Activated B cell treated with CpG ODN at 0.5 μM for 24 hours (primary cell): Measurements from ENCODE around the gene NFS1. TPM values are rescaled to one million over a fixed set of nuclear protein-coding genes. Genes with fewer than 3 reads are reported as not detected.

ENCODE experiments used
- ATAC-seq: fragments of 200-7000 bp; cut with Tn5 transposase; one replicate; pipeline ENCODE4 v1.10.0; 2021; ENCODE audit warnings: low read depth, mild to moderate bottlenecking, moderate library complexity
- CTCF ChIA-PET: fragments of 350-600 bp; sonication (Branson Sonifier 250); formaldehyde crosslinking; loops from one replicate; lab custom pipeline; 2021; ENCODE audit warnings: antibody characterized with exemption; lab: Charles Lee
- POLR2A ChIA-PET: fragments of 350-600 bp; sonication (Branson Sonifier 250); formaldehyde crosslinking; loops from one replicate; lab custom pipeline; 2021; ENCODE audit warnings: antibody characterized with exemption; lab: Charles Lee
- DNase-seq: peaks from one replicate; pipeline ENCODE4 v3.0.0; 2022
- H3K27ac Mint-ChIP-seq: one replicate; pipeline ENCODE4 v1.8.0; 2020; ENCODE audit warnings: mixed read lengths
- H3K27me3 Mint-ChIP-seq: one replicate; pipeline ENCODE4 v1.8.0; 2021; ENCODE audit warnings: mixed read lengths
- H3K36me3 Mint-ChIP-seq: one replicate; pipeline ENCODE4 v1.8.0; 2021; ENCODE audit warnings: low read depth, mixed read lengths
- H3K4me1 Mint-ChIP-seq: one replicate; pipeline ENCODE4 v1.8.0; 2021; ENCODE audit warnings: mixed read lengths
- H3K4me3 Mint-ChIP-seq: one replicate; pipeline ENCODE4 v1.8.0; 2020; ENCODE audit warnings: mild to moderate bottlenecking, mixed read lengths
- H3K9me3 Mint-ChIP-seq: one replicate; pipeline ENCODE4 v1.8.0; 2020; ENCODE audit warnings: mixed read lengths
- CTCF ChIP-seq: fragments of 200-600 bp; IDR thresholded peaks from one replicate; pipeline ENCODE4 v1.8.0; 2022; ENCODE audit warnings: antibody characterized with exemption, mild to moderate bottlenecking
- intact Hi-C: fragments of 100-400 bp; cut with micrococcal nuclease; formaldehyde crosslinking; loops from one replicate; pipeline ENCODE4 v1.15.1; 2024
- total RNA-seq: library from RNA; stranded (reverse); gene quantifications from 2 replicates; pipeline ENCODE4 v1.2.3, GENCODE V29; 2022

The NFS1 gene
- total RNA-seq, 1 donor from 2014 or later, result 30.6 TPM

- POLR2A ChIA-PET, result interaction anchor here (1.0 to 2.3 kb wide), 6 partner anchors 9 to 222 kb away, joined by 3 to 12 read pairs (median 5); partner anchors contain the start of genes PHF20 and RBM39
- peak overlapping the region; percentile 11 for H3K27ac Mint-ChIP-seq
- intact Hi-C loops, result no loop called here
- CTCF ChIA-PET, result interaction anchor here (0.6 to 2.5 kb wide), 2 partner anchors 138 to 237 kb away, joined by 3 to 6 read pairs; no protein-coding TSS in a partner anchor
- H3K27me3 Mint-ChIP-seq, result no peaks in the 10 kb centered on the region
- TF ChIP-seq CTCF, result no peak
- H3K9me3 Mint-ChIP-seq, result no peaks in the 10 kb centered on the region
- peaks cover 73% of the 10 kb centered on the region for H3K36me3 Mint-ChIP-seq
- ATAC-seq (no peak), DNase-seq (no peak)
- peak overlapping the region; percentile 97 for H3K4me3 Mint-ChIP-seq
- H3K4me1 Mint-ChIP-seq, result peaks cover 27% of the 10 kb centered on the region
These were observed 1.5 kb upstream of the NFS1 start for GRCh38 chr20:35700625-35701148.

- peak overlapping the region; percentile 91 for H3K27ac Mint-ChIP-seq
- CTCF ChIA-PET, result interaction anchor here (0.6 to 2.5 kb wide), 4 partner anchors 99 to 236 kb away, joined by 3 to 6 read pairs (median 3); no protein-coding TSS in a partner anchor
- peak overlapping the region; percentile 97 for H3K4me3 Mint-ChIP-seq
- peaks cover 27% of the 10 kb centered on the region for H3K4me1 Mint-ChIP-seq
- TF ChIP-seq CTCF, result no peak
- intact Hi-C loops, result loop anchor here (1.0 to 10.0 kb wide), 10 partner anchors 7 to 237 kb away; partner anchors contain the start of genes CPNE1, RBM12 and RBM39
- H3K9me3 Mint-ChIP-seq, result no peaks in the 10 kb centered on the region
- ATAC-seq (no peak), DNase-seq (no peak)
- no peaks in the 10 kb centered on the region for H3K27me3 Mint-ChIP-seq
- POLR2A ChIA-PET, result interaction anchor here (0.9 to 2.3 kb wide), 16 partner anchors 10 to 245 kb away, joined by 3 to 47 read pairs (median 5); partner anchors contain the start of genes CPNE1, ERGIC3, PHF20 and RBM12
- H3K36me3 Mint-ChIP-seq, result peaks cover 74% of the 10 kb centered on the region
These were observed 939 bp upstream of the NFS1 start for GRCh38 chr20:35699957-35700624.

- no peak for DNase-seq
- peaks cover 65% of the 10 kb centered on the region for H3K36me3 Mint-ChIP-seq
These were observed 640 bp downstream of the NFS1 start for GRCh38 chr20:35698298-35699126.

DNA sequence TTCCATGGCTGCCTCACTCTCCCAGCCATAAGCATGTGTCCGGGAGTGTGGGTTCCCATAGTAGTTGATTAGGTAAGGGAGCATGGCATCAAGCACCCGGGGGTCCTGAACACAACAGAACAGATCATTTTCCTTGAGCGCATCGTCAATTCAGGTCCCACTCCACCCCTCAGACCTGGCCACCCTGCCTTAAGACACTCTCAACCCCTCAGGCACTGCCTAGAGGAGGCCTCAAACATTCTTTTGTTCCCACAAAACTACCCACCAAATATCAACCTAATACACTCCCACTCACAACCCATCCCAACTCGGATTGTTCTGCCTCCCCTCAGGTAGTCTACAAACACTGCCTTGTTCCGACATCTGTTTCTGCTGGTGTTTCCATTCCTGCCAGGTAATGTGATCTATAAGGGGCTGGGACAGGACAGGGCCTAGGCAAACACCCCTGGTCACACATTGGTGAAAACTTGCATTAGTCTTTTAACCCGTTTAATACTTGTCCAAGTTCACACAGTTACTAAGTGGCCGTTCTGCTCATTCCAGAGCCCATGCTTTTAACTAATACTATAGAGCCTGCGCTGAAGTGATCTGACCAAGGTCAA, 1.4 kb downstream of the NFS1 start:
- TF ChIP-seq CTCF, result no peak
- Mint-ChIP-seq H3K27ac (peak overlapping the region; percentile 38), H3K27me3 (no peaks in the 10 kb centered on the region), H3K4me1 (peaks cover 27% of the 10 kb centered on the region), H3K36me3 (peaks cover 65% of the 10 kb centered on the region), H3K4me3 (peak overlapping the region; percentile 97), H3K9me3 (no peaks in the 10 kb centered on the region)
- ChIA-PET CTCF (no interaction called here), POLR2A (no interaction called here)
- DNase-seq (no peak), ATAC-seq (no peak)
- intact Hi-C loops, result loop anchor here (2.0 to 10.0 kb wide), 2 partner anchors 17 to 187 kb away; no protein-coding TSS in a partner anchor

More at GRCh38 chr20:35698298-35699126, 640 bp downstream of the NFS1 start:
- H3K27ac Mint-ChIP-seq, result peak overlapping the region; percentile 87
- POLR2A ChIA-PET, result interaction anchor here (1.0 to 2.3 kb wide), 12 partner anchors 12 to 256 kb away, joined by 3 to 47 read pairs (median 6); partner anchors contain the start of genes CPNE1, ERGIC3, PHF20 and RBM12
- H3K4me1 Mint-ChIP-seq, result peaks cover 27% of the 10 kb centered on the region
- no peak for TF ChIP-seq CTCF
- H3K27me3 Mint-ChIP-seq, result no peaks in the 10 kb centered on the region
- H3K4me3 Mint-ChIP-seq, result peak overlapping the region; percentile 97
- no peaks in the 10 kb centered on the region for H3K9me3 Mint-ChIP-seq
- CTCF ChIA-PET, result interaction anchor here (1.5 to 2.5 kb wide), 2 partner anchors 219 to 235 kb away, joined by 3 to 6 read pairs; no protein-coding TSS in a partner anchor
- ATAC-seq, result peak; percentile 29
- intact Hi-C loops, result loop anchor here (1.0 to 10.0 kb wide), 10 partner anchors 9 to 235 kb away; partner anchors contain the start of genes CPNE1, RBM12 and RBM39
